Measurements from ENCODE around the gene KRTAP10-3.

KRTAP10-3 gene

DNA sequence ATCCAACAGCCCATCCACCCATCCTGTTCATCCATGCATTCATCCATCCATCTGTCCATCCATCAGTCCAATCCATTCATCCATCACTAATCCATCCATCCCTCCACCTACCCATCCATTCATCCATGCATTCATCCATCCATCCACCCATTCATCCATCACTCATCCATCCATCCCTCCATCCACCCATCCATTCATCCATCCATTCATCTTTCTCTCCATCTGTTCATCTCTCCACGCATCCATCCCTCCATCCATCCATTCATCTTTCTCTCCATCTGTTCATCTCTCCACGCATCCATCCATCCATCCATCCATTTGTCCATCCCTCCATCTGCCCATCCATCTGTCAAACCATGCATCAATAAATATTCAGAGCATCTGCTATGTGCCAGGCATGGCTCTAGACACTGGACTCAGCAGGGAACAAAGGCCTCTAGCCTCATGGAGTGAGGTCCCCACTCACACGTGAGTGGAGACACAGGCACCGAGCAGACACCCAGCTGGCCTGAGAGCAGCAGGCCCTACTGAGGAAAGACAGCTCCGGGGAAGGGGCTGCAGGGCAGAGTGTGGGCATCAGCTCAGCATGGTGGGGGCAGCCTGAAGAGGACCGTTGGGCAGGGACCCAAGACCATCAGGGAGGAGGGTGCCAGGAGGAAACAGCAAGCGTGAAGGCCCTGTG lies 28.2 kb downstream of the KRTAP10-3 start:
- DNase-seq (ENCODE audit: low read depth, low spot score), result no peak

DNA sequence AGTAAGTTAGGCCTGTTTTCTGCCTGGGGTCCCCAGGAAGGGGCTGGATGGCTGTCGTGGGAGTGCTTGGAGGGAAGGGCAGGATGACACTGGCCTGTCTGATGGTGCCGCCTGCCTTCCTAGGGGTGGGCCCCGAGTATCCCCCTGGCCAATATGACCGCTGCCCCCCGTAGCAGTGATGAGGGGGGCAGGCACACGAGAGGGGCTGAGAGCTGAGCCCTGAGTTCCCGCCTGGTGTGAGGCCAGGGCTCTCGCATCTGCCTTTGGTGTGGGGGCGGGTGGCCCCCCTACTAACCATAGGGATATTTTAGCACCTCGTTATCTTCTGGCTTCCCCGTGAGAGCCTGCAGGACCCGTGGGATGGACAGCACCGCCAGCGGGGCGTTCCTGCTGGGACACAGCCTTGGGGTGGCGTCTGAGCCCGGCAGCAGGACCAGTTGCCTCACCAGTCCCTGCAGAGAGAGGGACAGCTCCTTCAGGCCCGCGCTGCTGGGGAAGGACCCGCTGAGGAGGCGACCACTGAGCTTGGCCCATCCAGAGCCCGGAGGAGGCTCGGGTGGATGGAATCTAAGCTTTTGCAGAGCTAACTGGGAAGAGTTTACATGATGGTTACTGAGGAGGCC lies 29.0 kb downstream of the KRTAP10-3 start:
- no peak for DNase-seq (ENCODE audit: low read depth, low spot score)

- DNase-seq (ENCODE audit: low read depth, low spot score), result no peak
Observed at GRCh38 chr21:44529011-44529421, 29.6 kb downstream of the KRTAP10-3 start.

DNA sequence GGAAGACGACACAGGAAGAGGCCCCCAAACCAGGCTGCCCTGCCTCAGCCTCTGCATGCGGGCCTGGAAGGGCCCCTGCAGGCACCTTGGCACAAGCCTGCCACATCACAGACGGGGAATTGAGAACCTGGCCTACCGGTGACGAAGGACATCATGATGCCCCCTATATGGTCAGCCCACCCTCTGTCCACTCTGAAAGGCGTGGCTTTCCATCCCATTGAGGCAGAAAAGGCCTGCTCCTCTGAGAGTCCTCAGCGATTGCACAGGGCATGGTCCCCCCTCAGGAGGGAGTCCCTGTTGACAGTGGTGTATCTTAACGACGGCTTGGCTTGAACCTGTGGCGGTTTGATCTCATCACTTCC lies 30.0 kb downstream of the KRTAP10-3 start:
- no peak for DNase-seq (ENCODE audit: low read depth, low spot score)

DNA sequence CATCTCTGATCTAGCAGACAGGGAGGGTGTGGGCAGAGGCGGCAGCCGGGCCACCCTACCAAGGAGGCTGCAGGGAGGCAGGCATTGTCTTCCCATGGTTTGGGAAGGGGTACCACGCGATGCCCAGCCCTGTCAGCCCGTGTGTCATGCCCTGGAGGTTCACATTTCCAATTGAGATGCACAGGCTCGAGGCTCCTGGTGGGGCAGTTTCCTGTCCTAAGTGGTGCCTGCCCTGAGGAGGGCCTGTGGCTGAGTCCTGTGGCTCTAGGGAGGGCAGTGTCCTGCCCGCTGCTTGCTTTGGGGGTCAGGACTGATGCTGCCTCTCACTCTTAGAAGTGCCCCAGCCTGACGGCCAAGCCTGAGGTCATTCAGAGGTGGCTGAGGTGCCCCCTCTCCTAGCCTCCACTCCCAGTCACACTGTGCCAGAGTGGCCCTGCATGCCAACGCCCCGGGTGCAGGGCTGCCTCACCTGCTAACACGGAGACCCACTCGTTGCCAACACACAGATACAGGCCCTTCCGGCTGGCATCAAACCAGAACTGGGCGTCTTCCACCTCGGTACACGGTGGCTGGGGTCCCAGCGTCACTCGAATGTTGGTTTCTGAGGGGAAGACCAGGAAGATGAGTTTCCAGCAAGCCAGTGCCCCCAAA lies 30.5 kb downstream of the KRTAP10-3 start:
- no peak for DNase-seq (ENCODE audit: low read depth, low spot score)

- DNase-seq (ENCODE audit: low read depth, low spot score), result no peak
Observed at GRCh38 chr21:44527156-44527982, 31.2 kb downstream of the KRTAP10-3 start.

GRCh38 chr21:44526096-44526997 lies 32.2 kb downstream of the KRTAP10-3 start:
- no peak for DNase-seq (ENCODE audit: low read depth, low spot score)

- DNase-seq (ENCODE audit: low read depth, low spot score), result no peak
Observed at GRCh38 chr21:44525391-44526095, 33.1 kb downstream of the KRTAP10-3 start.

- DNase-seq (ENCODE audit: low read depth, low spot score), result no peak
Observed at GRCh38 chr21:44524414-44525371, 33.9 kb downstream of the KRTAP10-3 start.

DNA sequence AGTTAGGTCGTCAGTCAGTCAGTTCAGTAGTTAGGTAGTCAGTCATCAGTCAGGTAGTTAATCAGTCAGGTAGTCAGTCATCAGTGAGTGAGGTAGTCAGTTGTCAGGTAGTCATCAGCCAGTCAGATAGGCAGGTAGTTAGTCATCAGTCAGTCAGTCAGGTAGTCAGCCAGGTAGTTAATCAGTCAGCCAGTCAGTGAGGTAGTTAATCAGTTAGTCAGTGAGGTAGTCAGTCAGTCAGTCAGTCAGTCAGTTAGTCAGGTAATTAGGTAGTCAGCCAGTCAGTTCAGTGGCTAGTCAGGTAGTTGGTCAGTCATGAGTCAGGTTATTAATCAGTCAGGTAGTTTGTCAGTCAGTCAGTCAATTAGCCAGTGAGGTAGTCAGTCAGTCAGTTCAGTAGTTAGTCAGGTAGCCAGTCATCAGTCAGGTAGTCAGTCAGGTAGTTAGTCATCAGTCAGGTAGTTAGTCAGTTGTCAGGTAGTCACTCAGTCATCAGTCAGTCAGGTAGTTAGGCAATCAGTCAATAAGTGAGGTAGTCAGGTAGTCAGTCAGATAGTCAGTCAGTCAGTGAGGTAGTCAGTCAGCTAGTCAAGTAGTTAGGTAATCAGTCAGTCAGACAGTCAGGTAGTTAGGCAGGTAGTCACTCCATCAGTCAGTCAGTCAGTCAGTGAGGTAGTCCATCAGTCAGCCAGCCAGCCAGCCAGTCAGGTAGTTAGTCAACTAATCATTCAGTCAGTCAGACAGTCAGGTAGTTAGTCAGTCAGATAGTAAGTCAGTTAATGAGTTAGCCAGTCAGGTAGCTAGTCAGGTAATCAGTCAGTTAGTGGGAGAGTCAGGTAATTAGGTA lies 34.8 kb downstream of the KRTAP10-3 start:
- DNase-seq (ENCODE audit: low read depth, low spot score), result no peak

- DNase-seq (ENCODE audit: low read depth, low spot score), result no peak
Observed at GRCh38 chr21:44522753-44523204, 35.8 kb downstream of the KRTAP10-3 start.

GRCh38 chr21:44521928-44522752 lies 36.5 kb downstream of the KRTAP10-3 start:
- no peak for DNase-seq (ENCODE audit: low read depth, low spot score)

- DNase-seq (ENCODE audit: low read depth, low spot score), result no peak
Observed at GRCh38 chr21:44521301-44521927, 37.2 kb downstream of the KRTAP10-3 start.

DNA sequence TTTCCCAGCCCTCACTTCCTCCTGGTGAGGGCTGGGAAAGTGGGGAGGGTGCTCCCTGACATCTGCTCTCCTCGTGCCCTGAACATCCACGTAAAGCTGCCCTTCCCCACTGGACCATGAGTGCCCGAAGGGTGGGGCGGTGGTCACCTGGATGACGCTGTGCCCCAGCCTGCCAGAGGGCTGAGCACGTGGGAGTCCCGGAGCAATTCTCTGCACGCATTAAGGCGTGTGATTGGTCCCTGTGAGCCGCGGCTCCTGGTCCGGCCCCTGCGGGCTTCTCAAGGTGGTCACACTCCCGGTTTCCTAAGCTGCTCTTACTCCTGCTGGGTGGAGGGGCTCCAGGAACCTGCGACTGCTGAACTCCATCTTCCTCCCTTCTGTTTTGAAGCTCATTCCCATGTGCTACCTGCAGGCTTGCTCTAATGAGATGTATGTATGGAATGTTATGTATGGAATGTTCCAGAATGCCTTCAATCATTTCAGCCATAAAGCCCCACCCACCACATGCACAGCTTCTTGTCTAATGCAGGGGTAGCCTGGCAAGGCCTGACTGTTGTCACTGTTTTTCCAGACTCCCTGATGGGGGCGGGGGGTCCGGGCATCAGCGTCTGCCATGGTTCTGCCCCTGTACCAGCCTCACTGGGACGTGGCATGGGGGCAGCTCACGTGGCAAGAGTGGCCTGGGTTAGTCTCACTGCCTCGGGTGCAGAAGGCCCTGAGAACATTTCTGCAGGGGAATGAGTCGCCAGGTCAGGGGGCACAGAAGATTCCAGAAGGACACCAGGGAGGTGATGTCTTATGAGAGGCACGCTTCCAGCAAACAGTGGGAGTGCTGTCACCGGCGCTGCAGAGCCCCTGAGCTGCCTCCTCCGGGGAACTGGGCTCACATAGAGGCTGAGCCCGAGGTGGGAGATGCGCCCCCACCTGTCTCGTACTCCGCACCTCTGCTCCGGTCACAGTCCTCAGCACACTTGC lies 38.0 kb downstream of the KRTAP10-3 start:
- DNase-seq (ENCODE audit: low read depth, low spot score), result no peak

Measured in activated naive CD8-positive, alpha-beta T cell treated with anti-CD3 and anti-CD28 coated beads, Interleukin-2, amount 50 U/mL, for 16 hours (primary cell).